Activated gamma-delta T cell (primary cell): Measurements from ENCODE around the gene RRM1.
"Not testable (repeated sequence)": the region's sequence is repeated elsewhere in the genome, so short reads cannot be mapped to it uniquely, and the experiment has no call there.

Experiments used
- DNase-seq: peaks from one replicate; lab custom pipeline; 2025; lab: John Stamatoyannopoulos, UW

Gene RRM1

DNA sequence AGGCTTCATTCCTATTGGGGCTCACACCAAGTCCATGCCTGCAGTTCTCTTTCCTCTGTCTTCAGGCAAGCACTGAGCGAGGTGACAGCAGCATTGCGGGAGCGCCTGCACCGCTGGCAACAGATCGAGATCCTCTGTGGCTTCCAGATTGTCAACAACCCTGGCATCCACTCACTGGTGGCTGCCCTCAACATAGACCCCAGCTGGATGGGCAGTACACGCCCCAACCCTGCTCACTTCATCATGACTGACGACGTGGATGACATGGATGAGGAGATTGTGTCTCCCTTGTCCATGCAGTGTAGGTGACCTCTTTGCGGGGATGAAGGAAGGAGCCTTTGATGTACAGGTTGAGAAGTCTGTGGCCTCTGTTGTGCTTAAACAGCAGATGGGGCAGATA, 11.4 kb upstream of the RRM1 start:
- no peak for DNase-seq

DNA sequence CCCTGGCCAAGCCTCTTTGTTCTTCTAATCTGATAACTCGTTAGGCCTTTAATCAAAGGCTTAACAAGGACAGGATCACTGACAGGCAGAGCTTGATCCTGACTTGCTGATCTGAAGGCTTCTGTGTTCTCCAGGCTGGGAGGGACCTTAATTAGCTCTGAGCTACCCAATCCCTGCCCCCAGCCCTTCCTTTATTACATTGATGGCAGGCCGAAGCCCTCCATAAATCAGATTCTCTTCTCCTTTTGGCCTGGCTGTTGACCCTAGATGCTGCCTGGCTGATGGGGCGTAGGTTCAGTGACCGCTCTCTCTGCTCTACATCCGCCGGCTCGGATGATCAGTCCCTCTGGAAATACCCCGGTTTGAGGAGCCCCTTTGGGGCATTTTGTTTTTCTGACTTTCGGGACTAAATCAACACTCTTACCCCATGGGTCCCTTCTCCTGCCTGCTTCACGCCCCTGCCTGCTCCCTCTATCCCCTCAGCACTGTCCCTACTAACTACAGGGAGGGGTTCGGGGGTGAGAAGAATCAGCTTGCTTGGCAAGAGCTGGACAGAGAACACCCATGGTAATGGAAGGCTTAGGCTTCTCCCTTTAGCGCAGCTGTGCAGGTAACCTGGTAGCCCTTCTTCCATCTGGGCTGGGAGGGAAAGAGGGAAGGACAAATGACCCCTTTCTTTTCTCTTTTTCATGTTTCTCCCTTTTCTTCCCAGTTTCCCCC, 10.0 kb upstream of the RRM1 start:
- DNase-seq: no peak

DNA sequence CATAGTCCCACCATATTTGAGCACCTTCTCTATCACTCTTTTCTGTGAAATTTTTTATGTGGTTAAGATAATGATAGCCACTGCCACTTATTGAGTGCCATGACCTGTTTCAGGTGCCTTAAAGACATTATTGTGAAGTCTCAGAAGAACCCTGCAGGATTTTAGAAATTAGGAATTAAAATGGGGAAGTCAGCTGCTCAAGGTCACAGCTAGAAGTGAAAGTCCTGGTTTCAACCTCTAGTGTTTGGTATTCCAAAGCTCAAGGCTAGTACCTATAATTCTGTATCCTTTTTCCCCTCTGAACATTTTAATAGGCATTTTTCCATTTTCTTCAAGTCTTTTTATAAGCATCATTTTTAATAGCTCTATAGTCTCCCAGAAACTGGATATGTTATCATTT, 9.0 kb upstream of the RRM1 start:
- no peak for DNase-seq

DNA sequence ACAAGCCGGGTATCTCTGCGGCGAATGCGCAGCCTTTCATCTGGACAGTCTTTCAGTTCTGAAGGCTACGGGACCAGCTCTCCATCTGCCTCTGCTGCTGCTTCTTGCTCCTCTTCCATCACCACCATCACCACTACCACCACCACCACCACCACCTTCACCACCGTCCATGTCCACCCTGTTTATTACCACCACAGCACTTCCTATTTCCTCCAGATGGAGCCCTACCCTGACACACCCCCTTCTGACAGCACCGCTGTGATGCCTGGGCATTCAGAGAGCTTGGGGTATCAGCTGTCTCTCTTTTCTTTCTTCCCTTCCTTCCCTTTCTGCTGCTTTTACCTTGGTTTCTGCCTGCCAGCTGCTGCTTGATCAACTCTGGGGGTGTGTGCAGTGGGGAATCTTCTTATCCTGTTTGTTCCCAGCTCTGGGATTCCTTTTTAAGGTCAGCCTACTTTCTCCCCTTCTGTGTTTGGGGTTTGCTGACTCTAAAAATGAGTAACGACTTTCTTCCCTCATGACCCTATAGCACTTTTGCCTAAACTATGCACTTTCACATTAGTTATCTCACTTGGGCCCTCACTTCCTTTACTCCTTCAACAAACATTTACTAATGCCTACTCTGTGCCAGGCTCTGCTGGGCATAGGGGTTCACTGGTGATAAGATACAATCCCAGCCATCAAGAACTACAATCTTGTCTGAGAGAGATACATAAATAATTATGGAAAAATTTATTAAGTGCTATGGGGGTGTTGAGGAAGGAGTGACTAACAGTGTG, 7.8 kb upstream of the RRM1 start:
- DNase-seq: no peak

DNA sequence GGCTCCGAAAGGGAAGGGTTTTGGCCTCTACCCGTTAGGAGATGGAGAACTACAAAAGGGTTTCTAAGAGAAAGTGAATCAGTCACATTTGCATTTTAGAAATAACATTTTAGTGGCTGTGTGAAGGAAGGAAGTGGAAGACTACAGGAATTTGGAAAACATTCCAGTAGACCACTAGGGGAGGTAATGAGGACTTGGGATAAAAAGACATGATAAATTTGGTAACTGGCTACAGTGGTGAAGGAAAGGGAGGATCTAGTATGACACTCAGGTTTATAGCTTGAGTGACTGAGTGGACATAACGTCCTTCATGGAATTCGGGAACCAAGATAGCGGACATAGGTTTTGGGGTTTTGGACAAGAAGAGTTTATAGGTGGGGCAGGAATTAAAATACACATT, 7.0 kb upstream of the RRM1 start:
- DNase-seq: no peak

DNA sequence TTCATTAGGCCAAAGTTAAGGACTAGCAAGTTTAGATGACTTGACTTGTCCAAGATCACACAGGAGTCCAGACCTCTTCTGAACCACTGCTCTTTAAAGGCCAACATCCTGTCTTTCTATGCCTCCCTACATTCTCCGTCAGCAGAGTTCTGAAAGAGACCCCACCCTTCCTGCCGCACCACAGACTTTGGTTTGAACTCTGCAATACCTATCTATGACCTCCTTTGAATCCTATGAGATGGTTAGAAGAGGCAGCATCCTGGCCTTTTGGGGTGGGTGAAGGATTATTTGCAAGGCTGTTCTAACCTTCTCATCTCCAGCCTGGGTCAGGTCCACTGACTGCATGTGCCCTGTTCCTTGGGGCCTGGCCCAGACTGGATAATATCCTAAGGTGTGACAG, 4.3 kb upstream of the RRM1 start:
- no peak for DNase-seq

DNA sequence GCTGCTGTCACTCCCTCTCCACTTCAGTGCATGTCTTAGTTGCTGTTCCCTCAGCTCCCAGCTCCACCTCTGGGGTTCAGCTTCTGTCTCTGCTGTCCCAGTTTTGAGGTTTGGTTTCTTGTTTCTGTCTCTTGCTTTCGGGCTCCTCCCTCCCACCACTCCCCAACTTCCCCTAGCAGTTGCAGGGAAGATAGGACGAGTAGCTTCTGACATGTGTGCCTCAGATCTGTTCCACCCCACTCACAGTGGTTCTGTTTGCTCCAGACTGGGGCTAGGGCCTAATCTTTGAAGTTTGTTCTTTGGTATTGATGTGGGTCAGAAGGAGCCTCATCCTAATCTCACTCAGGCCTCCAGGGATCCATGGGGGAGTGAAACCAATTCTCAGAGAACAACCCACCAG, 2.6 kb upstream of the RRM1 start:
- no peak for DNase-seq

DNA sequence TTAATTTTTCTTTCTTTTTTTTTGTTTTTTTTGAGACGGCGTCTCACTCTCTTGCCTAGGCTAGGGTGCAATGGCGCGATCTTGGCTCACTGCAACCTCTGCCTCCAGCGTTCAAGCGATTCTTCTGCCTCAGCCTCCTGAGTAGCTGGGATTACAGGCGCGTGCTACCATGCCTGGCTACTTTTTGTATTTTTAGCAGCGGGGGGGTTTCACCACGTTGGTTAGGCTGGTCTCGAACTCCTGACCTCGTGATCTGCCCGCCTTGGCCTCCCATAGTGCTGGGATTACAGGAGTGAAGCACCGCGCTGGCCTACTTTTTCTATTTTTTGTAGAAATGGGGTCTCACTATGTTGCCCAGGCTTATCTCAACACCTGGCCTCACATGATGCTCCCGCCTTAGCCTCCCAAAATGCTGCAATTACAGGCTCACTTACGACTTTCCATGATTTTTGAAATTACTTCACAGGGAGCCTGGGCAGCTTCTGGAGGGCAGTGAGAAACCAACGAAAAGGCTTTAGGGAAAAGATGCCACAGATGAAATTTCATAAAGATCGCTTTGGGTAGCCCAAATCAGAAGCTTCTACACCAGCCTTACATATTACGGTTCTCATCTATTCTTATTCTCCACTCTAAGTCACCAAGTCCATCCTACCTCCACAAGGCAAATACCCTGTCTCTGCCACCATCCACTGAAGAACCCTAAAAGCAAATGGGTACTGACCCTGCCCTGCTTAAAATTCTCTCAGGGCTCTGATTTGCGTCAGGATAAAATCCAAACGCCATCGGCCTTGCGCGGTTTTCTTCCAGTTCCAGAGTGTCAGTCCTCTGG, 866 bp upstream of the RRM1 start:
- no peak for DNase-seq

DNA sequence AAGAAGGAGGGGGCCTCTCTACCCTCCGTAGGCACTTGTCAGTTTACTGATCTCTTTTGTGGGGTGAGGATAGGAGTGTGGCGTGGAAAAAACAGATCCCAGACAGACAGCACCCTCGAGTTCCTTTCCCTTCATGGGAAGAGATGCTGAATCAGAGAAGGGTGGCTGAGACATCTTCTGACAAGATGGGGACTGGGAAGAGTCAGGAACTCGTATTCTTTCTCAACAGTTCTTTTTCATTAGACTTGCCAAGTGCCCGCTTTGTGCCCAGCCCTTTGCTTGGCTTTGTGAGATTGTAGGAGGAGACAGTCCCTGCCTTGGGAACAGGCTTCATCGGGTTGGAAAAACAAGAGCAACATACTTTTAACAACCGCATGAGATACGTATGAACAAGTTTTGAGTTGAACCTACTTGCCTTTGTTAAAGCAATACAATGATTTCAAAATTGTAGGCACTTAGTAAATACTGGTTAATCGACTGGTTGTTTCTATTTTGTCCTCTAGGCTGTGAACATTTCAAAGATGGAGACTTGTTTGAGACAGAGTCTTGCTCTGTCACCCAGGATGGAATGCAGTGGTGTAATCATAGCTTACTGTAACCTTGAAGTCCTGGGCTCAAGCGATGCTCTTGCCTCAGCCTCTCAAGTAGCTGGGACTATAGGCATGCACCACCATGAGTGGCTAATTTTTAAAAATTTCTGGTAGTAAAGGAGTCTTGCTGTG, 1.1 kb downstream of the RRM1 start:
- no peak for DNase-seq

DNA sequence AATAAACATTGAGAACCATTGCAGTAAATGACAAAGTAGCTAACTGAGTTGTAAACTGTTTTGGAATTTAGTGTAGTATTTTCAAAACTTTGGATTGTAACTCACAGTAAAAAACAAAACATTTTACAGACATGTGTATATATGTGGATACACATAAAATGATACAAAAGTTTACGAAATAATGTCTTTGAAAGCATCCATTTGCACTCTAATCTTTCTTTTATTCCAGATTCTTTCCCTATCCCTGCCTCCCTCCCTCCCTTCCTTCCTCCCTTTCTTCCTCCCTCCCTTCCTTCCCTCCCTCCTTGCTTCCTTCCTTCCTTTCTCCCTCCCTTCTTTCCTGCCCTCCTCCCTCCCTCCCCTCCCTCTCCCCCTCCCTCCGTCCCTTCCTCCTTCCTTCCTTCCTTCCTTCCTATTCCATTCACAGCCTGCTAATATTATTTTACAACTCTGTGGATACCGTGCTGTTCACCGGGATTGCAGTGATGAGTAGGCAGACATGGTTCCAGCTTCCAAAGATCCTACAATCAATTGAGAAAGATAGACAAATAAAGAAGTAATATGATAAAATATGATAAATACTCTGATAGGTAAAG, 3.5 kb downstream of the RRM1 start:
- DNase-seq: no peak

DNA sequence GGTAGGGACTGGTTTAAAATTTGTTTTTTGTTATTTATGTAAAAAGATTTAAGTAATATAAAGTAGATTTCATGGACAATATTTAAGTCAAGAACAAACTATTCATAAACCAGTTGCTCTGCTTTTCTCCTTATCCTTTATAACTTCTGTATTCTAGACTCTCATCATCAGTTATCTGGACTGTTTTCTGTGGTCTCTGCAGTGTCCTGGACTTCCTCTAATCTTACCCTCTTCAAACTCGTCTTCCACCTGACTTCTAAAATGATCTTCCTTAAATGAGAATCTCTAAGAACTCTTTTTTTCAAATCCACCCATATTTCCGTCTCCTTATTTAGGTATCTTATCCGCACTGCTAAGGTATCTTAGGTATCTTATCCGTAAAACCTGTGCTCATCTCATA, 8.1 kb downstream of the RRM1 start:
- no peak for DNase-seq

DNA sequence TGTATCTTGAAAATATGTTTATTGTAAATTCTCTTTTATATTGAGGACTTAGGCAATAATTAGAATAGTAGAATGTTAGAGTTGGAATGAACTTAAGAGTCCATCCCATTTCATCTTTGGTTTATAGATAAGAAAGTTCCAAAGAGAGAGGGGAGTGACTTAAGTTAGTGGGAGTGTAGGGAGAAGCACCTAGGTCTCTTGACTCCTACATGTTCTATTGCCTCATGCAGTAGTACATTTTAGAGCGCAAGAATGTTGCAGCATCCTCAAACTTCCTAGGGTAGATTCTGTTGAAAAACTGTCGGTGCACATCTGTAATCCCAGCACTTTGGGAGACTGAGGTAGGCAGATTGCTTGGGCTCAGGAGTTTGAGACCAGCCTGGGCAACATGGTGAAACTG, 8.7 kb downstream of the RRM1 start:
- no peak for DNase-seq

DNA sequence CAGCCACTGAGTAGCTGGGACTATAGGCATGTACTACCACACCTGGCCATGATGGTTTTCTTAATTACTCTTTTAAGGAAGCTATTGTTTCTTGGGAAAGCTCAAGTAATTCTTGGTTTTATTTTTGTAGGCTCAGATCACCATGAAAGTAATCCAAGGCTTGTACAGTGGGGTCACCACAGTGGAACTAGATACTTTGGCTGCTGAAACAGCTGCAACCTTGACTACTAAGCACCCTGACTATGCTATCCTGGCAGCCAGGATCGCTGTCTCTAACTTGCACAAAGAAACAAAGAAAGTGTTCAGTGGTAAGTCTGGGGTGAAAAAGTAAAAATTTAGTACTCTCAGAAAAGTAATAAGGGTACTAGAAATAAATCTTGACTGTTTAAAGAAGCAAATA, 11.3 kb downstream of the RRM1 start:
- DNase-seq: no peak

DNA sequence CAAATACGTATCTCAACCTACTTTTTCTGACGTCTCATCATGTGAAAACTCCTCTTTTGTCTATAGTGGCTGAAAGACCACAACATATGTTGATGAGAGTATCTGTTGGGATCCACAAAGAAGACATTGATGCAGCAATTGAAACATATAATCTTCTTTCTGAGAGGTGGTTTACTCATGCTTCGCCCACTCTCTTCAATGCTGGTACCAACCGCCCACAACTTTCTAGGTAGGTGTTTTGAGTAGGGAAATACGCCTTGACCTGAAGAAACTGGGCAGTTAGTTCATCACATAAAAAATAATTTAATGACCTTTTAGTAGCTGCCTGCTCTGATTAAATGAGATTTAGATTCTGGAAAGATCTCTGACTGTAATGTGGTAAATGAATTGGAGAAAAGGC, 17.2 kb downstream of the RRM1 start:
- DNase-seq: no peak

DNA sequence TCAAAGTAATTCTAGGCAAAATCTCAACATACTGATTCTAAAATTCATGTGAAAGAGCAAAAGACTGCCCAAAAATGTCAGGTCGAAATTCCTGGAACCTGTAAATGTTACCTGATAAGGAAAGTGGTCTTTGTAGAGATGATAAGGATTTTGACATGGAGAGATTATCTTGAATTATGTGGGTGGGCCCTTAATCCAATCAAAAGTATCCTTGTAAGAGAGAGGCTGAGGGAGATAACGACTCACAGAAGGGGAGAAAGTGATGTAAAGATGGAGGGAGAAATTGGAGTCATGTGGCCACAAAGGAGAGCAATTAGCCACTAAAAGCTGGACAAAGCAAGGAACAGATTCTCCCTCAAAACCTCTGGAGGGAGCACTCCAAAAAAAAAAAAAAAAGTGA, 20.5 kb downstream of the RRM1 start:
- DNase-seq: no peak

DNA sequence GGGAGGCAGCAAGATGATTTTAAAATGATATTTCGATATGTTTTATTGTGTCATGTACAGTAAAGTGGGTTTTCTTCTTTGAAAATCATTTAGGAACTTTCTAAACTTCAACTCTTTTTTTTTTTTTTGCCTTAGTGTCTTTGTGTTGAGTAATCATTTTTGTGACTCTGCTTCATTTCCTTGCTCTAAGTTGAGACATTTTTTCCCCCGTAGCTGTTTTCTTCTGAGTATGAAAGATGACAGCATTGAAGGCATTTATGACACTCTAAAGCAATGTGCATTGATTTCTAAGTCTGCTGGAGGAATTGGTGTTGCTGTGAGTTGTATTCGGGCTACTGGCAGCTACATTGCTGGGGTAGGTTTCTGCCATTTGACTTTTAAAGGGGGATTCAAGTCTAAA, 23.5 kb downstream of the RRM1 start:
- DNase-seq: no peak

DNA sequence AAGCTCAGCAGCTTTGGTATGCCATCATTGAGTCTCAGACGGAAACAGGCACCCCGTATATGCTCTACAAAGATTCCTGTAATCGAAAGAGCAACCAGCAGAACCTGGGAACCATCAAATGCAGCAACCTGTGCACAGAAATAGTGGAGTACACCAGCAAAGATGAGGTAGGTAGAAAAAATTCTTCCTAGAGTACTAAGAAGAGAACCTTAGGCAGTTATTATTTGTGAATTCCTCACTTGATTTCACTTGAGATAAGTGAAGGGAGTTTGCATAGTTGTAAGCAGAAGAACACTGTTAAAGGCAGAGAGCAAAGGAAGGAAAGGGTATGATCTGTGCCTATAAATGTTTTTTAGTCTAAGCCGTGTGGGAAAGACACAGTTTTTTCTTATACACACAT, 28.6 kb downstream of the RRM1 start:
- DNase-seq: no peak

DNA sequence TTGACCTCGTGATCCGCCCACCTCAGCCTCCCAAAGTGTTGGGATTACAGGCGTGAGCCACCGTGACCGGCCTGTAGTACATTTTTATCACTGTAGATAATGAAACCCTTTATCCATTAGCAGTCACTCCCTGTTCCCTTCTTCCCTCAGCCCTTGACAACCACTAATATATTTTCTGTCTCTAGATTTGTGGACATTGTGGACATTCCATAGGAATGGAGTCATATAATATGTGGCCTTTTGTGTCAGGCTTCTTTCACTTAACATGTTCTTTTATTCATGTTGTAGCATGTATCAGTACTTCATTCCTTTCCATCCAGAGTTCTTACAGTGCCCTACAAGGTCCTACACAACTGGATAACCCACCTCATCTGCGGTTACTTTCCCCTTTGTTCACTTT, 30.5 kb downstream of the RRM1 start:
- no peak for DNase-seq

DNA sequence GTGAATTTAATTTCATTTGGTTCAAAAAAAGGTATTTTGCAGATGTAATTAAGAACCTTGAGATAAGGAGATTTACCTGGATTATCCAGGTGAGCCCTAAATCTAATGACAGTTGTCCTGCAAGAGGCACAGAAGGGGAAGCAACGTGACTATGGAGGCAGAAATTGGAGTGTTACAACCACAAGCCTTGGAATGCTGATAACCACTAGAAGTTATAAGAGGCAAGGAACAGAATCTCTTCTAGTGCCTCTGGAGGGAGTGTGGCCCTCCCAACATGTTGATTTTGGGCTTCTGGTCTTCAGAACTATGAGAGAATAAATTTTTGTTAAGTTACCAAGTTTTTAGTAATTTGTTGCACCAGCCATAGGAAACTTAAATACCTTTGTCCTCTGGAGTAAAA, 32.8 kb downstream of the RRM1 start:
- no peak for DNase-seq

DNA sequence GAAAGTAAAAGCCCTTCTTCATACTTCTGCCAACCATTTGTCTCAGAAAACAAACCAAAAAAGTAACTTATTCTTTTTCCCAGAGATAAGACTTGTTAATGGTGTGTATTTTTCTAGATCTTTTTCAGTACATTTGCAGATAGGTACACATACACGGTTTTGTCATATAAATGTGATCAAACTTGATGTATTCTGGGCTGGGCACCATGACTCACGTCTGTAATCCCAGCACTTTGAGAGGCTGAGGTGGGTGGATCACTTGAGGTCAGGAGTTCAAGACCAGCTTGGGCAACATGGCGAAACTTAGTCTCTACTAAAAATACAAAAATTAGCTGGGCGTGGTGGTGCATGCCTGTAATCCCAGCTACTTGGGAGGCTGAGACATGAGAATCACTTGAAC, 35.6 kb downstream of the RRM1 start:
- DNase-seq: not testable (repeated sequence)

DNA sequence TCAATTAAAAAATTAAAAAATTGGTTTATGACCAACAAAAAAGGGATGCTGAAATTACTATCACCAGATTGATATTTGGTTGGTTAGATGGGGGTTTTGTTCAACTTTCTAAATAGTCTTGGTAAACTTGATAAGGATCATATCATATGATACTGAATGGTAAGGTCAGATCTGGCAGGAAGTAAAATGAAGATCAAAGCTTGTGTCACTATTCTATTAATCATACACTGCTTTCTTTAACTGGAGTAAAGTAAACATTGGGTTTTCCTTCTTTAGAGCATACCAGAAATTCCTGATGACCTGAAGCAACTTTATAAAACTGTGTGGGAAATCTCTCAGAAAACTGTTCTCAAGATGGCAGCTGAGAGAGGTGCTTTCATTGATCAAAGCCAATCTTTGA, 40.2 kb downstream of the RRM1 start:
- DNase-seq: no peak

DNA sequence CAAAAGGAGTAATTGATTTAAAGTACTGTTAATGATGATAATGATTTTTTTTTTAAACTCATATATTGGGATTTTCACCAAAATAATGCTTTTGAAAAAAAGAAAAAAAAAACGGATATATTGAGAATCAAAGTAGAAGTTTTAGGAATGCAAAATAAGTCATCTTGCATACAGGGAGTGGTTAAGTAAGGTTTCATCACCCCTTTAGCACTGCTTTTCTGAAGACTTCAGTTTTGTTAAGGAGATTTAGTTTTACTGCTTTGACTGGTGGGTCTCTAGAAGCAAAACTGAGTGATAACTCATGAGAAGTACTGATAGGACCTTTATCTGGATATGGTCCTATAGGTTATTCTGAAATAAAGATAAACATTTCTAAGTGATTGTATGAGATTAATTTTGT, 43.9 kb downstream of the RRM1 start:
- DNase-seq: no peak
